Transverse colon (tissue), 4 donors: Measurements from ENCODE around the gene SMCO4. TPM values are rescaled to one million over a fixed set of nuclear protein-coding genes. Genes with fewer than 3 reads are reported as not detected.

Experiments
- DNase-seq: peaks from one replicate; pipeline ENCODE4 v3.0.0-alpha.2; 2019
- H3K27ac ChIP-seq, 4 donors: fragments of 200-600 bp; sonication (generic); 2 replicates each; pipeline ENCODE4 v1.5.1; 2016 to 2018; ENCODE audit warnings: inconsistent platforms in 4 of 4
- H3K27me3 ChIP-seq: fragments of 200-600 bp; sonication (generic); 2 replicates; pipeline ENCODE4 v1.5.1; 2017; ENCODE audit warnings: inconsistent platforms
- H3K36me3 ChIP-seq, 4 donors: fragments of 200-600 bp; sonication (generic); 2 replicates each; pipeline ENCODE4 v1.5.1; 2017 to 2019; ENCODE audit warnings: inconsistent platforms in 4 of 4
- H3K4me1 ChIP-seq, 4 donors: fragments of 200-600 bp; sonication (generic); 2 replicates each; pipeline ENCODE4 v1.5.1; 2017 to 2020; ENCODE audit warnings: inconsistent platforms in 4 of 4
- H3K4me3 ChIP-seq, 4 donors: fragments of 200-600 bp; sonication (generic); 1 replicate in 1 of 4; 2 replicates in 3 of 4; pipeline versions ENCODE4 v1.5.1 to v1.6.1; 2017 to 2019; ENCODE audit warnings: inconsistent platforms in 4 of 4
- H3K9me3 ChIP-seq, 2 donors: fragments of 200-600 bp; sonication (generic); 2 replicates each; pipeline ENCODE4 v1.5.1; 2017 to 2019; ENCODE audit warnings: inconsistent platforms in 2 of 2
- CTCF ChIP-seq, 5 experiments: fragments of 200-600 bp in 3 of 5; fragments of 450-650 bp in 2 of 5; sonication (generic) in 3 of 5; IDR thresholded peaks; 1 replicate in 2 of 5; 2 replicates in 3 of 5; pipeline ENCODE4 v1.5.1; 2016 to 2017; ENCODE audit warnings: antibody characterized with exemption in 5 of 5, inconsistent platforms in 3 of 5, mild to moderate bottlenecking in 2 of 5, moderate library complexity in 1 of 5
- EP300 ChIP-seq: sonication (generic); formaldehyde crosslinking; IDR thresholded peaks from one replicate; pipeline ENCODE4 v1.6.1; 2017; ENCODE audit warnings: antibody characterized with exemption, low read depth
- POLR2A ChIP-seq: fragments of 450-650 bp; IDR thresholded peaks from one replicate; pipeline ENCODE4 v1.6.1; 2016; ENCODE audit warnings: antibody characterized with exemption, mild to moderate bottlenecking, moderate library complexity
- POLR2AphosphoS5 ChIP-seq, 3 donors: sonication (generic); formaldehyde crosslinking; IDR thresholded peaks; one replicate each; pipeline ENCODE4 v1.6.1; 2016; ENCODE audit warnings: antibody characterized with exemption in 3 of 3
- WGBS, 2 donors: methylation state at CpG; one replicate each; pipeline ENCODE4 v1.1.5; 2018; ENCODE audit warnings: low coverage in 1 of 2; 5-methylcytosine and 5-hydroxymethylcytosine counted together
- in situ Hi-C, 4 donors: fragments of 200-750 bp; cut with MboI; loops; one replicate each; pipeline versions ENCODE4 v1.15.0 to v1.15.1; 2017; ENCODE audit warnings: low sequenced_read_pairs in 3 of 4, low pct_ligation_motif_present in 1 of 4, low pct_unique_long_range_greater_than_20kb in 1 of 4
- intact Hi-C: fragments of 100-400 bp; cut with DNase I; formaldehyde crosslinking; loops from one replicate; pipeline ENCODE4 v1.15.1; 2023; ENCODE audit warnings: low total_unique reads
- total RNA-seq, 4 donors: library from RNA; depleted of rRNA; stranded (reverse); fragments of >200 nt; gene quantifications; one replicate each; pipeline ENCODE4 v1.1.0, GENCODE V29; 2016

Gene SMCO4
- total RNA-seq, 4 donors from 2014 or later, result 33.3 to 80.4 (median 37.0) TPM; not detected in 1

GRCh38 chr11:93510196-93510873 lies 32.9 kb downstream of the SMCO4 start:
- peaks cover 0 to 2% (median 0%) of the 10 kb centered on the region in 4 donors for H3K4me1 ChIP-seq
- in situ Hi-C loops, result no loop called here
- no peak overlapping the region for H3K27ac ChIP-seq
- H3K27me3 ChIP-seq, result no peaks in the 10 kb centered on the region
- no peaks in the 10 kb centered on the region for H3K9me3 ChIP-seq
- intact Hi-C loops, result no loop called here
- H3K4me3 ChIP-seq, result no peak overlapping the region
- TF ChIP-seq POLR2AphosphoS5 (IDR thresholded peaks at IDR 0.05), result no peak
- no peak for TF ChIP-seq POLR2A
- no peak for TF ChIP-seq EP300
- no peak for TF ChIP-seq CTCF (IDR thresholded peaks at IDR 0.05)
- 96 to 100% methylated on average over 2 to 3 of the region's 3 CpGs for WGBS, 2 donors
- DNase-seq, result no peak
- no peaks in the 10 kb centered on the region for H3K36me3 ChIP-seq

- in situ Hi-C loops, result no loop called here
- WGBS, 2 donors, result 74 to 93% methylated on average over 1 of the region's 1 CpG
These were observed 35.7 kb downstream of the SMCO4 start for GRCh38 chr11:93507517-93507916.

GRCh38 chr11:93505703-93506102 lies 37.5 kb downstream of the SMCO4 start:
- intact Hi-C loops (loop anchor here (2.0 kb wide), 1 partner anchor 45 kb away; no protein-coding TSS in a partner anchor), in situ Hi-C loops (no loop called here)
- Histone ChIP-seq H3K27ac (no peak overlapping the region), H3K36me3 (no peaks in the 10 kb centered on the region), H3K4me3 (no peak overlapping the region), H3K9me3 (no peaks in the 10 kb centered on the region), H3K4me1 (no peaks in the 10 kb centered on the region), H3K27me3 (no peaks in the 10 kb centered on the region)
- DNase-seq, result no peak
- WGBS, 2 donors, result 73 to 88% methylated on average over 3 of the region's 3 CpGs
- TF ChIP-seq POLR2A (no peak), POLR2AphosphoS5 (IDR thresholded peaks at IDR 0.05) (no peak), CTCF (IDR thresholded peaks at IDR 0.05) (no peak), EP300 (no peak)

More at GRCh38 chr11:93507517-93507916, 35.7 kb downstream of the SMCO4 start:
- Histone ChIP-seq H3K4me1 (no peaks in the 10 kb centered on the region), H3K4me3 (no peak overlapping the region), H3K36me3 (no peaks in the 10 kb centered on the region), H3K9me3 (no peaks in the 10 kb centered on the region), H3K27ac (no peak overlapping the region), H3K27me3 (no peaks in the 10 kb centered on the region)
- DNase-seq, result no peak
- TF ChIP-seq POLR2AphosphoS5 (IDR thresholded peaks at IDR 0.05) (no peak), POLR2A (no peak), EP300 (no peak), CTCF (IDR thresholded peaks at IDR 0.05) (no peak)
- intact Hi-C loops, result no loop called here

- in situ Hi-C loops, result no loop called here
- WGBS, 2 donors, result 73 to 79% methylated on average over 2 to 3 of the region's 3 CpGs
- TF ChIP-seq CTCF (IDR thresholded peaks at IDR 0.05) (no peak), POLR2A (no peak), POLR2AphosphoS5 (IDR thresholded peaks at IDR 0.05) (no peak), EP300 (no peak)
- H3K4me1 ChIP-seq, result no peaks in the 10 kb centered on the region
- H3K9me3 ChIP-seq, result no peaks in the 10 kb centered on the region
- no peaks in the 10 kb centered on the region for H3K27me3 ChIP-seq
- intact Hi-C loops, result loop anchor here (2.0 kb wide), 1 partner anchor 46 kb away; no protein-coding TSS in a partner anchor
- no peak overlapping the region for H3K4me3 ChIP-seq
- DNase-seq, result no peak
- no peaks in the 10 kb centered on the region for H3K36me3 ChIP-seq
- H3K27ac ChIP-seq, result no peak overlapping the region
These were observed 38.8 kb downstream of the SMCO4 start for GRCh38 chr11:93504110-93505095.
